ENCODE results near the gene SPI1.

The SPI1 gene

DNA sequence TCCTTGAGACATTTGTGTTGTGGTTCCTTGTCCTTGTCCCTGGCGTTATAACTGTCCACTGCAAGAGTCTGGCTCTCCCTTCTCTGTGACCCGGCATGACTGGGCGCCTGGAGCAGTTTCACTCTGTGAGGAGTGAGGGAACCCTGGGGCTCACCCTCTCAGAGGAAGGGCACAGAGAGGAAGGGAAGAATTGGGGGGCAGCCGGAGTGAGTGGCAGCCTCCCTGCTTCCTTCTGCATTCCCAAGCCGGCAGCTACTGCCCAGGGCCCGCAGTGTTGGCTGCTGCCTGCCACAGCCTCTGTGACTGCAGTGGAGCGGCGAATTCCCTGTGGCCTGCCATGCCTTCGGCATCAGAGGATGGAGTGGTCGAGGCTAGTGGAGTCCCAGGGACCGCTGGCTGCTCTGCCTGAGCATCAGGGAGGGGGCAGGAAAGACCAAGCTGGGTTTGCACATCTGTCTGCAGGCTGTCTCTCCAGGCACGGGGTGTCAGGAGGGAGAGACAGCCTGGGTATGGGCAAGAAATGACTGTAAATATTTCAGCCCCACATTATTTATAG is 48.8 kb downstream of the SPI1 start:
- TF ChIP-seq, protein P1, sequence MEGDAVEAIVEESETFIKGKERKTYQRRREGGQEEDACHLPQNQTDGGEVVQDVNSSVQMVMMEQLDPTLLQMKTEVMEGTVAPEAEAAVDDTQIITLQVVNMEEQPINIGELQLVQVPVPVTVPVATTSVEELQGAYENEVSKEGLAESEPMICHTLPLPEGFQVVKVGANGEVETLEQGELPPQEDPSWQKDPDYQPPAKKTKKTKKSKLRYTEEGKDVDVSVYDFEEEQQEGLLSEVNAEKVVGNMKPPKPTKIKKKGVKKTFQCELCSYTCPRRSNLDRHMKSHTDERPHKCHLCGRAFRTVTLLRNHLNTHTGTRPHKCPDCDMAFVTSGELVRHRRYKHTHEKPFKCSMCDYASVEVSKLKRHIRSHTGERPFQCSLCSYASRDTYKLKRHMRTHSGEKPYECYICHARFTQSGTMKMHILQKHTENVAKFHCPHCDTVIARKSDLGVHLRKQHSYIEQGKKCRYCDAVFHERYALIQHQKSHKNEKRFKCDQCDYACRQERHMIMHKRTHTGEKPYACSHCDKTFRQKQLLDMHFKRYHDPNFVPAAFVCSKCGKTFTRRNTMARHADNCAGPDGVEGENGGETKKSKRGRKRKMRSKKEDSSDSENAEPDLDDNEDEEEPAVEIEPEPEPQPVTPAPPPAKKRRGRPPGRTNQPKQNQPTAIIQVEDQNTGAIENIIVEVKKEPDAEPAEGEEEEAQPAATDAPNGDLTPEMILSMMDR (IDR thresholded peaks at IDR 0.05): no peak

DNA sequence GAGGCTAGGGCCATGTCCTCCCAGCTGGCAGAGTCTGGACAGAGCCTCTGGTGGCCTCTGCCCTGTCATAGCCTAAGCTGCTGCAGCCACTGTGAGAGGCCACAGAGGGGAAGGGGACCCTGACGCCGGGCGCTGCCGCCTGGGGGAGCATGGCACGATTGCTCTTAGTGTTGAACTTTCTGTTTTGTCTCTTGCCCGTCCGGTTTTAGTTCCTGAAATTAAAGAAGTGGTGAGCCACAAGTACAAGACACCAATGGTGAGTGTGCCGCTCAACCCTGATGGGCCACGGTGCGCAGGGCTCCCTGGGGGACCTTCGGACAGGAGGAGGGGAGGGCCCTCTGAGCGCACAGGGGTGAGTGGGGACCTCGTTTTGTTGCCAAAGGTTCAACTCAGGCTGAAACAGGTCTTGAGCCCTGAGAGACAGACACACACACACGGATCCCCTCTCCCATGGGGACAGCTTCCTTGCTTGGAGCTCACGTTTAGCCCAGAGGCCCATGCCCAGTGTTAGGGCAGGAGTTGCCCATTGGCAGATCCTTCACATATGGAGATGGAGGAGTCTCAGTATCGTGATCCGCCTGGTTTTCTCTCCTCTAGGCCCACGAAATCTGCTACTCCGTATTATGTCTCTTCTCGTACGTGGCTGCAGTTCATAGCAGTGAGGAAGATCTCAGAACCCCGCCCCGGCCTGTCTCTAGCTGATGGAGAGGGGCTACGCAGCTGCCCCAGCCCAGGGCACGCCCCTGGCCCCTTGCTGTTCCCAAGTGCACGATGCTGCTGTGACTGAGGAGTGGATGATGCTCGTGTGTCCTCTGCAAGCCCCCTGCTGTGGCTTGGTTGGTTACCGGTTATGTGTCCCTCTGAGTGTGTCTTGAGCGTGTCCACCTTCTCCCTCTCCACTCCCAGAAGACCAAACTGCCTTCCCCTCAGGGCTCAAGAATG is 49.6 kb downstream of the SPI1 start:
- TF ChIP-seq, protein P1 (IDR thresholded peaks at IDR 0.05): no peak

DNA sequence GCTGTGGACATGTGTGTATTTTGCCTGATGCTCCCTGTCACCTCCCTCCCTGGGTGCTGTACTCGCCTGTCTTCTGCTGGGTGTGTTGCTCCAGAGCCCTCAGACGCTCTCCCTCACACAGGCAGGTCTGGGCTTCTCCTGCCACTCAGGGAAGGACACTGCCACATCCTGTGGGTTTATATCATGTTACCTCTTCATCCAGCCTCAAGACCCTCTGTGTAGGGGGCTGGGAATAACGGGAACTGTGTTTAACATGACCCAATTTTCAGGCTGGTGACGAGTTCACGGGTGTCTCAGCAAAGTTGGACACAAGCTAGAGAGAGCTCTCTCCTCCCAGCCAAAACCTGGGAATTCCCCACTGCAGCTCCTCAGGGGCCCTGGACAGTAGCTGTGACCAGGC is 50.4 kb downstream of the SPI1 start:
- TF ChIP-seq, protein P1 (IDR thresholded peaks at IDR 0.05): no peak

DNA sequence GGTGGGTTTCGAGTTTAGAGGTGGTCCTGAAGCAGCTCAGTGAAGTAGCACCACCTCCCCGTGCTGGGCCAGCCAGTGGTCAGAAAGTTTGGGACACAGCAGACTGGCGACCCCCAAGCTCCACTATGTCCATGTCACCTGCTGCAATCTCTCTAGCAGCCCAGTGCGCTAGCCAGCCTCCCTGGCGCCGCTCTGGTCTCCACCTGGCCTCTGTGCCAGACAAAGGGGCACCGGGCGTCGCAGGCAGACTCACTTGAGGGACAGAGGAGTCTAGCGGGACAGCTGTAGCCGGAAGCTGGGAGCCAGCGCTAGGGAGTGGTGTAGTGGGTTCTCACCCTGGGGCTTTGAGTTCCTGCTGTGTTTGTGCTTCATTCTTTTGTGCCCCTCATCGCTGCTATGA is 51.3 kb downstream of the SPI1 start:
- TF ChIP-seq, protein P1 (IDR thresholded peaks at IDR 0.05): no peak

DNA sequence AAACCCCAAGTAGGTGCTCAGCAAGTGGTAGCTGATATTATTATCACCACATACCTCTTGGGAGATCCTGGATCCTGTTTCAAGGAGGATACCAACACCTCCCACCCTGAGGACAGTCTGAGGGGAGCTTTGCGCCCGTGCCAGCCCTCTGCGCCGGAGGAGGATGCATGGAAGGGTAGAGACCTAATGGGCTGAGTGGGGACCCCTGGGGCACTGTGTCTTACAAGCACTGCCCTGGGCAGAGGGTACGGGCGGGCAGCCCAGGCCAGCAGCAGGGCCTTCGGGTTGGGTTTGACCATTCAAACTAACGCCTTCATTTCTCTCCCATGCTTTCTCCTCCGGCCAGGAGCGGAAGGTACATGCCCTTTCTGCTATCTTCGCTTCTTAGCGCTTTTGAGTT is 52.1 kb downstream of the SPI1 start:
- TF ChIP-seq, protein P1 (IDR thresholded peaks at IDR 0.05): no peak

DNA sequence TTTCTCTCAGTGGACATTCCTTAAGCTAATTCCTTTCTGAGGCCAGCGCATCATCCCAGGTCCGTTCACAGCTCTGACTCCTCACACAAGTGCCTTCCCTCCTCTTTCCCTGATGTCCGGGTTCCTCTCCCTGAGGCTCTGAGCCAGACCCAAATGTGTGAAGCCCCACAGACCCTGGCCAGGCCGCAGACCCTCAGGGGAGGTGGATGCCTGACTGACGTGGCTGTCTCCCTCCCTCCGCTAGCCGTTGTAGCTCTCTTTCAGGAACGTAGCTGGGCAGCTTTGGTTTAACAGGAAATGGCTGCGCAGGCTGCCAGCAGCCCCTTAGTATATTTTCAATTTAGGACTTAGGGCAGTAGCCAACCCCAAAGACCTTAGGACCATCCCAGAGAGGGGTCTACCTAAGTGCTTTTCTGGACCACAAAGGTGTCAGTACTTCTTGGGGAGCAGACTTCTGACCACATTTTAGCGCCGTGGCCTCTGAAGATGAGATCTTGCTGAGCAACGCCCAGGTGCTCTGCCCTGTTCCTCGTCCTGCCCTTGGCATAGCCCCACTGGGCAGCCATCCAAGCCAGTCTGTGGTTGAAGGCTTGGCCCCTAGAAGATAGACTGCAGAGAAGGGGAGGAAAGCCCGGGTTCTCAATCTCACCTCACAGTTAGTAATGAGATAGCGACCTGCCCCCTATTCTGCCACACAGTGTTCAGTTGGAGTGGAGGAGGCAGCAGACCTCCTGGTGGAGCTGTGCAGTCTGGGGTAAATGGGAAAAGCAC is 52.9 kb downstream of the SPI1 start:
- TF ChIP-seq, protein P1 (IDR thresholded peaks at IDR 0.05): no peak

DNA sequence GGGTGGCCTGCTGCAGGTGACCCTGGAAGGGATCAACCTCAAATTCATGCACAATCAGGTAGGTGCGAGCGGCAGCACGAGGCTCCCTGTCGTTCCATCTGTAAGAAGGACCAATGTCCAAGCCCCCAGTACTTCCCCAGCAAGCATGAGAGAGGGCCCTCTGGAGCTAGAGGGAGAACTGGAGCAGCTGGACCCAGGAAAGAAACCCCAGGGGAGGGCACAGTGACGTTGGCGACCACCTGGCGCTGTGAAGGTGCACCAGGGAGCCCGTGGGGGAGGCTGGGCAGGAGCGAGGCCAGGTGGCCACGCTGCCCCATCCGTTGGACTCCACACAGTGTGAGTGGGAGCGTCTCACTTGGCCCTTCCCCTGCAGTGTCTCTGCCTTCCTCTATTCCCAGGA is 53.8 kb downstream of the SPI1 start:
- TF ChIP-seq, protein P1 (IDR thresholded peaks at IDR 0.05): no peak

Measured in LNCAP (cell line).